ENCODE results near the gene NKD2.
"Not testable (repeated sequence)": the region's sequence is repeated elsewhere in the genome, so short reads cannot be mapped to it uniquely, and the experiment has no call there.

The NKD2 gene

GRCh38 chr5:1059884-1060263, 51.3 kb downstream of the NKD2 start:
- no peak for DNase-seq

- no peak for DNase-seq
Observed at GRCh38 chr5:1060535-1060981, 52.0 kb downstream of the NKD2 start.

GRCh38 chr5:1061292-1061691, 52.7 kb downstream of the NKD2 start:
- not testable (repeated sequence) for DNase-seq

DNA sequence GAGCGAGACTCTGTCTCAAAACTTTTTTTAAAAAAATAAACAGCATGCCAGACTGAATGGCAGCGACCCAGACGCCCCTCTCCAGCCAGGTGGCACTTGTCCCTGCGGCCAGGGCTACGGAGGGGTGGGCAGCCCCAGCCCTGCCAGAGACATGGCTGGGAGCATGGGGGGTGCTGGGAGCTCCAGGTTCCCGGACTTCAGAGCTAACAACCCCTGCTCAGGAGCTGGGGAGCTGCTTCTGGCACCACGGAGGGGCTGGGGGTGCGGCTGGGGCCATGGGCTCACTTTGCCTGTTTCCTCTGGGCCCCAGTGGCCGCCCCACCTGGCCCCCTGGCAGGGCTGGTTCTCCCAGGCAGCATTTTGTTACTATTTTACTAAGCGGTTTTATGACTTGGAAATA, 53.3 kb downstream of the NKD2 start:
- no peak for DNase-seq

- no peak for DNase-seq
Observed at GRCh38 chr5:1062761-1063568, 54.4 kb downstream of the NKD2 start.

DNA sequence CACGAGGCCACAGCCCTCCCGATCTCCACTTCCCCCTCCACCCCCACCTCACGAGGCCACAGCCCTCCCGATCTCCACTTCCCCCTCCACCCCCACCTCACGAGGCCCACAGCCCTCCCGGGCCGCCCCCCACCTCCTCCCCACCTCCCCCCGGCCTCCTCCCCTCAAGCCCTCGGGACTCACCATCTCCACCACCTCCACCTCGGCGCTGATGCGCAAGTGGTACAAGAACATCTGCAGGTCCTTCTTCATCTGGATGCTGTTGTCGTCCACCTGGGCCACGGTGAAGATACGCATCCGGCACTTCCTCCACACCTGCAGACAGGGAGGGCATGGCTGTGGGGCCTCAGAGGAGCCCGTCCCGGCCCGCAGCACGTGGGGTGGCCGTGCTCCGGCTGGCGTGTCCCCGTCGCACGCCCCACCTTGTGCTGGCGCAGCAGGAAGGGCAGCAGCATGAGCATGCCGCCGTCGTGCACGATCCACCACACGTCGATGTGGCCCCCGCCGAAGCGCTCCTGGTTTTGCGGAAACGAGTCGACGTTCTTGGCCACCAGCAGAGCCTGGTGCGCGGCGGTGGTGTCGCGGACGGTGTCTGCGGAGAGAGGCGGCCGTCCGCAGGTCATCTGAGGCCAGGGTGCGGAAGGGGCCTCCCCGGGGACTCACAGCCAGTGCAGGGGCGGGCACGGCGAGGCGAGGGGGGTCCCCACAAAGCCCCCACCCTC, 55.2 kb downstream of the NKD2 start:
- no peak for DNase-seq

GRCh38 chr5:1064383-1065142, 56.0 kb downstream of the NKD2 start:
- no peak for DNase-seq

DNA sequence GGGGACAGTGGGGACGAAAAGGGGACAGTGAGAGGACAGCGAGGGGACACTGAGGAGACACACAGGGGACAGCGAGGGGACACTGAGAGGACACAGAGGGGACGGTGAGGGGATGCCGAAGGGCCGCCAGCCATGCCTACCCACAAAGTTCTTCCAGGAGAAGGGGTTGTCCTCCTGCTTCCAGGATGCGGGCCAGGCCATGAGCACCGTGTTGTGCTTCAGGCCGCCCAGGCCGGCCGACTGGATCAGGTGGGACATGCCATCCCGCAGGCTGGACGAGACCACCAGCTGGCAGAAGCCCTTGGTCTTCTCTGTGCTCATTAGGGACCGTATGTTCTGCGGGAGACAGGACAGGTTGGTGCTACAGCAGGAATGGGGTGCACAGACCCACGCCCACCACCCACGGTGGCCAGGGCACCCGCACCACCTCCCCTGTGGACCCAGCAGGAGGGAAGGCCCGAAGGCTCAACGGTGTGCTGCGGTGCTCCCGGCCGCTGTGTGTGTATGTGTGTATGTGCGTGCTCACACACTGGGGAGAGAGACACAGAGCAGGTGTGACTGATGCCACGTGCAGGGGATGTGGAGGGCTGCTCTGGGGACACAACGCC, 56.6 kb downstream of the NKD2 start:
- no peak for DNase-seq

DNA sequence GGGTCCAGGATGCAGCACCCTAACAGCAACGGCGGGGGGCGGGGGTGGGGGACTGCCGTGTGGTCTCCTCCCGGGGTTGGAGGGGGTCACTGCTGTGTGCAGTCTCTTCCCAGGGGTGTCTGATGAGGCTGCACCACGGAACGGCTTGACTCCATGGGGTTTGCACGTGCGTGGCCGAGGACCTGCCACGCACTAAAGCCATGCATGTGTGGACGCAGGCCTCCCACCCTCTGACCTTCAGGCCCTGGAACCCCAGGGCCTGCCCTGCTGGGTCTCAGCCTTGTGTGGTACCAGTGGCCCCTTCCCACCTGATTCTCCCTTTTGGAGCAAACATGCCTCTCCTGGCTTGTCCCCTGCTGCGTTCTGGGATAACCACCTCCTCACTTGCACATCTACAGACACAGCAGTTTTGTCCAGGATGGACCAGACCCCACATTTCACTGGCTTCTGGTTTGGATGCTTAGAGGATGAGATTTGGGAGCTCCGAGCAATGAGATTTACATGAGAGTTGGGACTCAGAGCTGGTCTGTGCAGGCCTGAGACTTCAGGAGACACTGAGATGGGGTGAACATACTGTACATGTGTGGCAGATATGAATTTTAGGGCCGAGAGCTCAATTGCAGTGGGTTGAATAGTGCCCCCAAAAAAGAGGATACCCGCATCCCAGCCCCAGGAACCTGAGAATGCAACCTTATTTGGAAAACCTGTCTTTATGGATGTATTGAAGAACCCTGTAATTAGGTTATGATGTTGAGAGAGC, 57.5 kb downstream of the NKD2 start:
- no peak for DNase-seq

DNA sequence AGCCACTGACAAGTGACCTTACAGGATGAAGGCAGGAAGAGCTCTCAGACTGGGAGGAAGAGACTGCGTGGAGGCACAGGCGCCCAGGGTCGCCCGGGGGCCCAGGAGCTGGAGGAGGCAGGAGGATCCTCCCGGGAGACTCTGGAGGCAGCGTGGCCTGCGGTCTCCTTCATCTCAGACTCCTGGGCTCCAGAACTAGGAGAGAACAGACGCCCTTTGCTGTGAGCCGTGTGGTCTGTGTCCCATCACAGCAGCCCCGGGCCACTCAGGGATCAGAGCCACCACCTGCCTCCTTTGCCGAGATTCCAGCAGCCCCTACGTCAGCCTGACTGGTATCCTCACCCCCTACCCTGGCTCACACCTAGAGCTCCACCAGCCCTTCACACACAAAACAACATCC, 58.1 kb downstream of the NKD2 start:
- DNase-seq = no peak

GRCh38 chr5:1067141-1068121, 58.8 kb downstream of the NKD2 start:
- DNase-seq = no peak

GRCh38 chr5:1068204-1068894, 59.7 kb downstream of the NKD2 start:
- no peak for DNase-seq

GRCh38 chr5:1068895-1069719, 60.5 kb downstream of the NKD2 start:
- DNase-seq = no peak

DNA sequence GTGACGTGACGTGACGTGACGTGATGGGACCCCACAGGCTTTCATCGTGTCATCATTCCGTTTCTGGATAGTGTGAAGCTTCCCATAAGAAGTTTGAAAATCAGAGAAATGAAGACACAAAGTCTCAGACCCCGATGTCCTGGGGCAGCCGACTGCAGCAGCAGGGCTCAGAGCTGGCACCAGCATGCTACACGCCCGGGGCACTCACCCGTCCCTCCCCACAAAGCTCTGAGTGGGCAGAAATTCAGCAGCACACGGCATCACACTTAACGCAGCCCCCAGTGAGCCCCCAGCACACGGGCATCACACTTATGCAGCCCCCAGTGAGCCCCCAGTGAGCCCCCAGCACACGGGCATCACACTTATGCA, 61.1 kb downstream of the NKD2 start:
- DNase-seq = no peak

DNA sequence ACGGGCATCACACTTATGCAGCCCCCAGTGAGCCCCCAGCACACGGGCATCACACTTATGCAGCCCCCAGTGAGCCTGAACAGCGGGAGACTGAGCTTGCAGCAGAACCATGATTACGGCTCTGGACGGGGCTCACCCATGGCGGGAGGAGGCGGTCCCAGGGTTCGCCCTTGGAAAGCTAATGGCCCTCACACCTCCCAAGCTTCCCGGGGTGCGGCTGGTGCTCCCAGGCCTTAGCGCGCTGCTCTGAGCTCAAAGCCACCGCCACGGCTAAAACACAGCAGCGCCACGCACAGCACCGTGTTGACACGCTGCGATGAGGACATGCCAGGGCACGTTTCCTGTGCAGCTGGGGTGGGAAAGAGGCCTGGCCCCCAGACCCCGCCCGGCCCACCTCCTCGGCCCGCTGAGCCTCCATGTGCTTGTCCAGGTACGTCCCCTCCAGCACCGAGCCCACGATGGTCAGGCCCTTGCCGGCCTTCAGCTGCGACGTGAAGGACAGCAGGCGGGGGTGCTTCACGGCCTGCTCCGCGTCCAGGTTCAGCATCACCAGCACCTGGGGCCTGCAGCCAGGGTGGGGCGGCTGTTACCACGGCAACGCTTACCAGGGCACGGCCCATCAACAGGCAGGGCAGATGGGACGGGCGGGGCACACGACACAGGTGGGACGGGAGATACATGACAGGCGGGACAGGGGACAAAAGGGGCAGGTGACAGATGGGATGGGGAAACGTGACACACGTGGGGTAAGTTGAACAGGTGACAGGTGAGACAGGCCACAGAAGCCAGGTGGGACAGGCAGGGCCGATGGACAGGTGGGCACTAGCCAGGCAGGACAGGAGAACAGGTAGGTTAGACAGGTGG, 64.9 kb downstream of the NKD2 start:
- DNase-seq = no peak

GRCh38 chr5:1074226-1074625, 65.6 kb downstream of the NKD2 start:
- no peak for DNase-seq

DNA sequence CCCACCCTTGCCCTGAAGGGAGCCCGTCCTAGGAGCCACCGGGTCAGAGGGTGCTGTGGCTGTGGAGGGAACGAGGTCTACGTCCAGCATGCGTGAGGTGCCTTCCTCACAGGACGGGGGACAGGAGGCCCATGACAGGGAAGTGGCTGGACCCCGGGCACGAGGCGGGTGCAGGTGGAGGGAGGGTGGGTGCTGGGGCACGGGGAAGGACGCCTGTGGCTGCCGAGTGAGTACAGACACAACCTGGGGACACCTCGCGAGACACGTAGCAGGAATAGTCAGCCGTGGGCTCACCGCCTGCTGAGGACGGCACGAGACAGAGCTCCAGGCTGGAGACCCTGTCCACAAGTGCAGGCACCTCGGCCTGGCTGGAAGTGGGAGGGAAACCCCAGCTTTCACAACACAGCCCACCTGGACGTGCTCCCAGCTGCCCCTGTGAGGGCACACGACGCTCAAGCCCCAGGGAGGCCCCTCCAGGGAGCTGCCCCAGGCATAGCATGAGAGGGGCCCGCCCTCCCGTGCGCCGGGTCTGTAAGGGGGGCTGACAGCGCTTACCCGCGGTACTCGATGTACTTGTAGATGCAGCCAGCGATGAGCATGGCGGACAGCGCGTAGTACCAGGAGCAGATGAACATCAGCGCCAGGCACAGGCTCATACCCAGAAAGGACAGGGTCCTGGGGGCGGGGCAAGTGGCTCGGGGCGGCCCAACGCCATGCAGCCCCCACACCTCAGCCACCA, 66.4 kb downstream of the NKD2 start:
- no peak for DNase-seq

DNA sequence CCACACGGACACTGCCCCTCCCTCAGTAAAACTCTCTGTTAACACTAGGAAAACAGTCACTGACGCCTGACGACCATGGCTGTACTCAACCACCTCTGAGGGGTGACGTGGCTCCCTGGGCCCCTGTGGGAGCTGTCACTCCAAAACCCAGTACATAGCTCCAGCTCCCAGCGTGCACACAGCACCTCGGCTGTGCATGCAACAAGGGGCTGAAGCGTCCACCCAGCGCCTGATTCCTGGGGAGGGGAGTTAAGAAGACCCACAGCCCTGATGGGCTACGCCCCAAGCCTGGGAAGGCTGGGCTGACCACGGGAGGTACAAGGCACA, 66.9 kb downstream of the NKD2 start:
- no peak for DNase-seq
